ENCODE results near the gene CAMK1D.

The CAMK1D gene

DNA sequence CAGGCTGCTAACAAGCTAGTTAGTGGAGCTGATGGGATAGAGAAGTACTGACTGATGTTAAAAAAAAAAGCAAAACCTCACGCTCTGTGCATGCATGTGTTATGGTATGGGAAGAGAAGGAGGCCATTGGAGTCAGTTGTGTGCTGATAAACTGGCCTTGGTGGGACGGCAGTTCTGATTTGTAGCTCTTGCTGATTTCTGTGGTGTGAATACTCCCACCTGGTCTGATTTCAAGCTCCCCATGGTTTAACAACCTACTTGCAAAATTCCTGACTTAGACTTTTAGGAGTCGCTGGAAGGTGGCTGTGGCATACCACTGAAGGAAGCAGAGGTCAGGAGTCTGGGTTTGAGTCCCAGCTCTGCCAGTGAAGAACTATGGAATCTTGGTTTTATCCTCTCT lies 15.2 kb downstream of the CAMK1D start:
- H3K27ac ChIP-seq: no peak overlapping the region
- TF ChIP-seq, protein P1, sequence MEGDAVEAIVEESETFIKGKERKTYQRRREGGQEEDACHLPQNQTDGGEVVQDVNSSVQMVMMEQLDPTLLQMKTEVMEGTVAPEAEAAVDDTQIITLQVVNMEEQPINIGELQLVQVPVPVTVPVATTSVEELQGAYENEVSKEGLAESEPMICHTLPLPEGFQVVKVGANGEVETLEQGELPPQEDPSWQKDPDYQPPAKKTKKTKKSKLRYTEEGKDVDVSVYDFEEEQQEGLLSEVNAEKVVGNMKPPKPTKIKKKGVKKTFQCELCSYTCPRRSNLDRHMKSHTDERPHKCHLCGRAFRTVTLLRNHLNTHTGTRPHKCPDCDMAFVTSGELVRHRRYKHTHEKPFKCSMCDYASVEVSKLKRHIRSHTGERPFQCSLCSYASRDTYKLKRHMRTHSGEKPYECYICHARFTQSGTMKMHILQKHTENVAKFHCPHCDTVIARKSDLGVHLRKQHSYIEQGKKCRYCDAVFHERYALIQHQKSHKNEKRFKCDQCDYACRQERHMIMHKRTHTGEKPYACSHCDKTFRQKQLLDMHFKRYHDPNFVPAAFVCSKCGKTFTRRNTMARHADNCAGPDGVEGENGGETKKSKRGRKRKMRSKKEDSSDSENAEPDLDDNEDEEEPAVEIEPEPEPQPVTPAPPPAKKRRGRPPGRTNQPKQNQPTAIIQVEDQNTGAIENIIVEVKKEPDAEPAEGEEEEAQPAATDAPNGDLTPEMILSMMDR (conservative IDR thresholded peaks at IDR 0.05): no peak

DNA sequence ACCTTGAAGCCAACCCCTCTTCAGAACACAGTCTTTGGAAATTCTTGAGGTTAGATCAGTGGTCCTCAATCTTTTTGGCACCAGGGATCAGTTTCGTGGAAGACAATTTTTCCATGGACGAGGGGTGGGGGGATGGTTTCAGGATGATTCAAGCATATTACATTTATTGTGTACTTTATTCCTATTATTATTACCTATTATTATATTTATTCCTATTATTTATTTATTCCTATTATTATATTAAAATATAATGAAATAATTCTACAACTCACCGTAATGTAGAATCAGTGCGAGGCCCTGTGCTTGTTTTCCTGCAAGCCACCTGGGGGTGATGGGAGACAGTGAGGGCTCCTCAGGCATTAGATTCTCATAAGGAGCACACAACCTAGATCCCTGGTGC lies 17.9 kb downstream of the CAMK1D start:
- TF ChIP-seq, protein P1 (conservative IDR thresholded peaks at IDR 0.05): no peak
- no peak overlapping the region for H3K27ac ChIP-seq

DNA sequence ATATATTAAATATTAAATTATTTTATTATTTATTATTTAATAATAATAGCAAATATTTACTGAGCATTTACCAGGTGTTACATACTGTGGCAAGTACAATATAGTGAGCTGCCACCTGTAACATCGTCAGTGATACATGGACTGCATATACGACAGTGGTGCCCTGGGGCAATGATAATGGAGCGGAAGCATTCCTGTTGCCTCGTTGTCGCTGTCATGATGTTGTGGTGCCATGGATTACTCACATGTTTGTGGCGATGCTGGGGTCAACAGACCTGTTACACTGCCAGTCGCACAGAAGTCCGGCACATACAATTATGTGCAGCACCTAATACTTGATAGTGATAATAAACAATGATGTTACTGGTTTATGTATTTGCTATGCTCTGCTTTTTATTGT lies 20.6 kb downstream of the CAMK1D start:
- H3K27ac ChIP-seq: no peak overlapping the region
- TF ChIP-seq, protein P1 (conservative IDR thresholded peaks at IDR 0.05): no peak

DNA sequence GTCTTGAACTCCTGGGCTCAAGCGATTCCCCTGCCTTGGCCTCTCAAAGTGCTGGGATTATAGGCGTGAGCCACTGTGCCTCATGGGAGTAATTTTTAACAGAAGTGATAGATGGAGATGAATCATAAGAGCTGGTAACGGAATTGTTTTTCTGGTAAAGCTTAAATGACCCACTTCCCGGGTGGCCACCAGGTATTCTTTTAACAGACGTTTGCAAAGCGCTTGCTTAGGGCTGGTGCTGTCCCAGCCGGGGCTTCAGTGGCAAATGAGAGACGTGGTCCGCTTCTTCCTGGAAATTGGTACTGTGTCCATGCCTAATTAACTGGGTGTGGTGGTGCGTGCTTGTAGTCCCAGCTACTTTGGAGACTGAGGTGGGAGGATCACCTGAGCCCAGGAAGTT lies 23.5 kb downstream of the CAMK1D start:
- TF ChIP-seq, protein P1 (conservative IDR thresholded peaks at IDR 0.05): no peak
- H3K27ac ChIP-seq: no peak overlapping the region

DNA sequence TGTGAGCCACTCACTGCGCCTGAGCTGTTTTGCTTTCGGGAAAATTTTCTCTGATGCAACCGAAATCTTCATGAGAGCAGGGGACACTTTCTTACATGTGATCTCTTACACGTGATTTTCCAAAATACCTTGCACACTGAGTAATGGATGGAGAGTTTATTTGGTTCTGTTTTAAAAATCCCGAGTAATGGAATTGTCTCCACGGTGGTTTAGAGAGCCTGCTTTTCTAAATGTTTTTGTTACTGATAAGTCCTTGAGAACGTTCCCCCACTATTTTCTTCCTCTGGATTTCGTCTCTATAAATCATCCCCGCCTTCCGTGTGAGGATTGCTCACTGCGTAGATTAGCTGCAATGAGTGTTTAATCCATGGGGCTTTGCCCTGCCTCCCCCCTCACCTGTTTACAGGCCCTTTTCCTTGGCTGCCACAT lies 25.7 kb downstream of the CAMK1D start:
- no peak overlapping the region for H3K27ac ChIP-seq
- TF ChIP-seq, protein P1 (conservative IDR thresholded peaks at IDR 0.05): no peak

DNA sequence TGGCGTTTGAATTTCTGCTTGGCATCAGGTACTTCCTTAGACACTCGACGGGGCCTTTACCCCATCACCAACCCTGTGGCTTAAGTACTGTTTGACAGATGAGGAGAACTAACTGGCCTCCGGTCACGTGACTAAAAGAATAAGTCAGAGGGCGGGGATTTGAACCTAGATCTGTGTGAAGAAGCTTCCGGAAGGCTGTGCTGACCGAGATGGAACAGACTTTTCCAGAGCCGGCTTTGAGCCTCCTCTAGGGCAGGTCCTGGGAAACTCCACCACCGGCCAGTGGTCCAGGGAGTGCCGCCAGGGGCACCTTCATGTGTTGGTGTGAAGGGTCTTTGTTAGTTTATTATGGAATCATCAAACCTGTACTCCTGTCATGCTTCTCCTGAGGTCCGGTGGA lies 26.9 kb downstream of the CAMK1D start:
- TF ChIP-seq, protein P1 (conservative IDR thresholded peaks at IDR 0.05): no peak
- H3K27ac ChIP-seq: no peak overlapping the region

DNA sequence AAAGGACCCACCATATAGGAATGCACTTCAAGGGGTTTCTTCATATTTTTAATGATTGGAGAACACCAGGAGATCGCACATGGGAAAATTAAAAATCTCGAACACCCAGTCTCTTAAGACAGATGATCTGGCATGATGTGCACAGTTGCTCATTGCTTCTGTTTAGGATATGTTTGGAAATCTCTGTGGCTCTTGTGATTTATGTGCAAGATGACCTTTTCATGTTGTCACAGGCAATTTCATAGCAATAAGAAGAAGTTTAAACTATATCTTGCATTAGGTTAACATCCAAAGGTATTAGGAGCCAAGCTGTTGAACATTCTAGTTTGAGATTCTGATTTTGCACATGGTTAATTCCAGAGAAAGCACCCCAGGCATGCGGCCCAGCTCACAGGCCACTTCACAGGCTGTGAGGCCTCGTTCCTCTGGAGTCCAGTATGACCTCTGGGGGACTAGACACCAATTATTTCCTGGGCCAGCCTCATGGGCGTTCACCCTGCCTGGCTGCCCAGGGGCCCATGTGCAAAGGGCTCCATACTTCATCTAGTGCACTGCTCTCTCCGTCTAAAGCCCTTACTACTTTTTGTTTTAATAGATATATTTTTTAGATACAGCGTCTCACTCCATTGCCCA lies 28.4 kb downstream of the CAMK1D start:
- TF ChIP-seq, protein P1 (conservative IDR thresholded peaks at IDR 0.05): no peak
- H3K27ac ChIP-seq: peak overlapping the region; percentile 31

Measured in VCaP (cell line).